Astrocyte (in vitro differentiated cells and primary cell): Measurements from ENCODE around the gene SEPSECS.
A peak's percentile ranks its signal among the peaks of the same experiment; 100 is the strongest.

Experiments
- EZH2 ChIP-seq: IDR thresholded peaks from 2 replicates; pipeline ENCODE4 v1.6.1; 2012; ENCODE audit warnings: mild to moderate bottlenecking, low read length, inconsistent platforms; ENCODE audit not compliant: insufficient read depth
- TF ChIP-seq, protein P1 (sequence below): IDR thresholded peaks from 2 replicates; pipeline ENCODE4 v1.5.1; 2011; ENCODE audit warnings: low read depth, mild to moderate bottlenecking, inconsistent platforms, low read length, moderate library complexity; ENCODE audit not compliant: insufficient read depth

DNA sequence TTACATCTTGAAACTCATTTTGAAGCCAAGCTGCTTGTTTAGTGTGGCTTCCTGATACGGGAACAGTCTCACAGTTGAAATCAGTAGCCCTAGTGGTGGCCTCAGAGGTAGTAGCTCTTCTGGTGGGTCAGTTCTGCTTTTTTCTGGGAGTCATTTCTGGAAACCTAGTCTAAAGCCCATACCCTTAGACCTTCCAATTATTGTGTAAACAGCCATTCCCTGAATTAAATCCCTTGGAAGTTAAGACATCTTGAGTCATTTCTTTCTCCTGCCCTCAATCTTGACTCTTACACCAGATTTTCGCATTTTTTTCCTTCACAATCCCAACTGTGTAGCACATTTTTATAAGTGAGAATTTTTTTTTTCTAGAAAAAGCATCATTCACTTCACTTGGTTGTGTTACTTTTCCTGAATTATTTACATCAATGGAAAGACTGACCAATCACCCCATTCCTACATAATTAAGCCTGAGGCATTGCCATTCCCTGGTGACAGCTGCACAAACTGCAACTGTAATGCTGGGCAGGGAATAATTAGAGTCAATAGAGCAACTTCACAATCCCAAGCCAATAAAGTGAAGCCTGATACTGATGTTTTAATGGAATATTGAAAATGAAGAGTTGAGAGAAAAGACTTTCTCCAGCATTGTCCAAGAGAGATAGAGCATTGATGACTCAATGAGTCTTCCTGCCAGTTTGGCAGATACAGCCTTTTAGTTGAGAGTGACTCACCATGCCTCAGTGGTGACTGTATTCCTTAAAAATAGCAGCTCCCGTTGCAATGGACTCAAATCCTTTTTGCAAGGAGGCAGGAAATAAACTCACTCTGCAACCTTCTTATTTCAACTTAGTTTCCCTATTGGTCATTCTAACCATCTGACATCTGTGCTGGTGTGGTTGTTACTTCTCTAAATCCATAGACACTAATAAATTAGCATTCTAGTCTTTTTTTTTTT, 13.0 kb upstream of the SEPSECS start:
- TF ChIP-seq, protein P1, sequence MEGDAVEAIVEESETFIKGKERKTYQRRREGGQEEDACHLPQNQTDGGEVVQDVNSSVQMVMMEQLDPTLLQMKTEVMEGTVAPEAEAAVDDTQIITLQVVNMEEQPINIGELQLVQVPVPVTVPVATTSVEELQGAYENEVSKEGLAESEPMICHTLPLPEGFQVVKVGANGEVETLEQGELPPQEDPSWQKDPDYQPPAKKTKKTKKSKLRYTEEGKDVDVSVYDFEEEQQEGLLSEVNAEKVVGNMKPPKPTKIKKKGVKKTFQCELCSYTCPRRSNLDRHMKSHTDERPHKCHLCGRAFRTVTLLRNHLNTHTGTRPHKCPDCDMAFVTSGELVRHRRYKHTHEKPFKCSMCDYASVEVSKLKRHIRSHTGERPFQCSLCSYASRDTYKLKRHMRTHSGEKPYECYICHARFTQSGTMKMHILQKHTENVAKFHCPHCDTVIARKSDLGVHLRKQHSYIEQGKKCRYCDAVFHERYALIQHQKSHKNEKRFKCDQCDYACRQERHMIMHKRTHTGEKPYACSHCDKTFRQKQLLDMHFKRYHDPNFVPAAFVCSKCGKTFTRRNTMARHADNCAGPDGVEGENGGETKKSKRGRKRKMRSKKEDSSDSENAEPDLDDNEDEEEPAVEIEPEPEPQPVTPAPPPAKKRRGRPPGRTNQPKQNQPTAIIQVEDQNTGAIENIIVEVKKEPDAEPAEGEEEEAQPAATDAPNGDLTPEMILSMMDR: peak; percentile 5
- TF ChIP-seq EZH2: no peak
